ENCODE data around the gene RPE65.

DNA sequence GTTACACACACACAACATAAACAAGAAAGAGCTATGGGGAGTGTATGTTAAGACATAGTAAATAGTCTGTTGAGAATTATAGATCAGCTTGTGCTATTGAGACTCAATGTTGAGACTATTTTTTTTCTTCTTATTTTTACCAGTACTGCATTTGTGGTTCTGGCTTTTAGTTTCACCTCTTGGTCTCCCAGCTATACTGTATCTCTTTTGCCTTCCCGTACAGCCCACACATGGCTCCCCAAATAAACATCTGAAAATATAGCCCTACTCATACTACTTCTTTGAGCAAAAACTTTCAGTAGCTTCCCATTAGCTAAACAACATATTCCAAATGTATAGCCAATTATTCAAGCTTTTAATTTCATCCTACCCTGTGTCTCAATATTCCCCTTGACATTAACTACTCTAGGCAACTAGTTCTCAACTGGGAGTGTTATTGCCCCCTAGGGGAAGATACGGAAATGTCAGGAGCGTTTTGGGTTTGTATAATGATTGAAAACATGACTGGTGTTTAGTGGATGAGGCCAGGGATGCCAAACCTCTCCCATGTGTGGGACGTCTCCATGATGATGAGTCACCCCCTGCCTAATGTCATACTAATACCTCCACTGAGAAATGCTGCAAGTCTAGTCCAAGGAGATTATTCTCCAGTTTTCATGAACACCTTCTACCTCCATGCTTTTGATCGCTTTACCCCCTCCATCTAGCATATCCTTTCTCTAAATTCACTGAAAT is 6.8 kb downstream of the RPE65 start:
- TF ChIP-seq, protein P1, sequence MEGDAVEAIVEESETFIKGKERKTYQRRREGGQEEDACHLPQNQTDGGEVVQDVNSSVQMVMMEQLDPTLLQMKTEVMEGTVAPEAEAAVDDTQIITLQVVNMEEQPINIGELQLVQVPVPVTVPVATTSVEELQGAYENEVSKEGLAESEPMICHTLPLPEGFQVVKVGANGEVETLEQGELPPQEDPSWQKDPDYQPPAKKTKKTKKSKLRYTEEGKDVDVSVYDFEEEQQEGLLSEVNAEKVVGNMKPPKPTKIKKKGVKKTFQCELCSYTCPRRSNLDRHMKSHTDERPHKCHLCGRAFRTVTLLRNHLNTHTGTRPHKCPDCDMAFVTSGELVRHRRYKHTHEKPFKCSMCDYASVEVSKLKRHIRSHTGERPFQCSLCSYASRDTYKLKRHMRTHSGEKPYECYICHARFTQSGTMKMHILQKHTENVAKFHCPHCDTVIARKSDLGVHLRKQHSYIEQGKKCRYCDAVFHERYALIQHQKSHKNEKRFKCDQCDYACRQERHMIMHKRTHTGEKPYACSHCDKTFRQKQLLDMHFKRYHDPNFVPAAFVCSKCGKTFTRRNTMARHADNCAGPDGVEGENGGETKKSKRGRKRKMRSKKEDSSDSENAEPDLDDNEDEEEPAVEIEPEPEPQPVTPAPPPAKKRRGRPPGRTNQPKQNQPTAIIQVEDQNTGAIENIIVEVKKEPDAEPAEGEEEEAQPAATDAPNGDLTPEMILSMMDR (IDR thresholded peaks at IDR 0.05; ENCODE audit: extremely low read depth in 1 of 2, insufficient read depth in 1 of 2, low read depth in 1 of 2, low read length in 2 of 2): peak; percentile 55 to 68
- TF ChIP-seq, protein P2, sequence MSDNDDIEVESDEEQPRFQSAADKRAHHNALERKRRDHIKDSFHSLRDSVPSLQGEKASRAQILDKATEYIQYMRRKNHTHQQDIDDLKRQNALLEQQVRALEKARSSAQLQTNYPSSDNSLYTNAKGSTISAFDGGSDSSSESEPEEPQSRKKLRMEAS (IDR thresholded peaks at IDR 0.05; ENCODE audit: insufficient read depth, insufficient read length): no peak
- no peak for TF ChIP-seq POLR2A (IDR thresholded peaks at IDR 0.05; ENCODE audit: low read depth, low read length)
- TF ChIP-seq JUN (IDR thresholded peaks at IDR 0.05; ENCODE audit: borderline replicate concordance, insufficient read depth, insufficient read length, low read depth): peak; percentile 40
- no peak for TF ChIP-seq EZH2 (IDR thresholded peaks at IDR 0.05; ENCODE audit: borderline replicate concordance, low read depth, low read length, severe bottlenecking)
- TF ChIP-seq MYC (IDR thresholded peaks at IDR 0.05; ENCODE audit: low read depth, low read length): no peak
- no peak for TF ChIP-seq POLR2AphosphoS5 (IDR thresholded peaks at IDR 0.05; ENCODE audit: insufficient read depth, low read depth, low read length)
